A549 (cell line): Measurements from ENCODE around the gene IZUMO4. TPM values are rescaled to one million over a fixed set of nuclear protein-coding genes. Genes with fewer than 3 reads are reported as not detected.

Source experiments
- ATAC-seq, 2 experiments: fragments of 200-7000 bp in 1 of 2; fragments of >200 bp in 1 of 2; cut with Nextera tagmentation in 1 of 2; cut with Tn5 transposase in 1 of 2; 3 replicates each; pipeline versions ENCODE4 v1.8.0 to v1.9.1; 2018 to 2020; ENCODE audit warnings: mild to moderate bottlenecking in 1 of 2, moderate library complexity in 1 of 2
- CTCF ChIA-PET: fragments of 300-600 bp; sonication (Branson Sonifier 250); formaldehyde crosslinking; extraction: SDS; loops from one replicate; lab custom pipeline; 2021; ENCODE audit warnings: antibody characterized with exemption, inconsistent platforms; lab: Yijun Ruan, JAX
- POLR2A ChIA-PET: fragments of 350-600 bp; formaldehyde crosslinking; extraction: SDS; loops from one replicate; lab custom pipeline; 2021; ENCODE audit warnings: antibody characterized with exemption, inconsistent platforms; lab: Yijun Ruan, JAX
- DNase-seq, 2 experiments: peaks; one replicate each; pipeline versions ENCODE4 v3.0.0 to v3.0.0-alpha.2; 2011 to 2016; ENCODE audit warnings: low read depth in 1 of 2, low spot score in 1 of 2
- FAIRE-seq: peaks from 2 replicates; lab custom pipeline; 2011; peaks lifted over from hg19 to GRCh38; lab: Jason Lieb, UNC
- H3K27ac ChIP-seq, 2 experiments: fragments of >200 bp; sonication (Bioruptor Twin); formaldehyde crosslinking; 3 replicates each; pipeline ENCODE4 v1.5.1; 2016 to 2017
- H3K4me1 ChIP-seq: fragments of >200 bp; sonication (Bioruptor Twin); formaldehyde crosslinking; 3 replicates; pipeline ENCODE4 v1.6.1; 2016
- H3K4me2 ChIP-seq: fragments of >200 bp; sonication (Bioruptor Twin); formaldehyde crosslinking; 3 replicates; pipeline ENCODE4 v1.6.1; 2016
- H3K4me3 ChIP-seq: fragments of >200 bp; sonication (Bioruptor Twin); formaldehyde crosslinking; 3 replicates; pipeline ENCODE4 v1.5.1; 2016
- H3K9me3 ChIP-seq: fragments of >200 bp; sonication (Bioruptor Twin); formaldehyde crosslinking; 3 replicates; pipeline ENCODE4 v1.6.1; 2016
- BHLHE40 ChIP-seq: IDR thresholded peaks from 2 replicates; pipeline ENCODE4 v1.6.1; 2012; ENCODE audit warnings: low read depth, low read length, inconsistent platforms
- CBX2 ChIP-seq: fragments of 200-600 bp; sonication (generic); IDR thresholded peaks from 2 replicates; pipeline ENCODE4 v1.6.1; 2016; ENCODE audit warnings: low read depth, mild to moderate bottlenecking, borderline replicate concordance
- CEBPB ChIP-seq, 2 experiments: fragments of >200 bp in 1 of 2; sonication (Bioruptor Twin) in 1 of 2; formaldehyde crosslinking in 1 of 2; IDR thresholded peaks; 2 replicates each; pipeline ENCODE4 v1.6.1; 2012 to 2016
- CHD2 ChIP-seq: fragments of 150-350 bp; IDR thresholded peaks from 2 replicates; pipeline ENCODE4 v1.6.1; 2014; ENCODE audit warnings: low read length; ENCODE audit not compliant: partially characterized antibody
- CHD4 ChIP-seq: fragments of 200-600 bp; sonication (generic); IDR thresholded peaks from 2 replicates; pipeline ENCODE4 v1.6.1; 2016; ENCODE audit warnings: antibody characterized with exemption, mild to moderate bottlenecking, borderline replicate concordance
- ELK1 ChIP-seq: fragments of 150-350 bp; IDR thresholded peaks from 2 replicates; pipeline ENCODE4 v1.6.1; 2014; ENCODE audit warnings: low read depth, mild to moderate bottlenecking, low read length
- EP300 ChIP-seq, 2 experiments: fragments of >200 bp; sonication (Bioruptor Twin); formaldehyde crosslinking; IDR thresholded peaks; 2 replicates in 1 of 2; 3 replicates in 1 of 2; pipeline ENCODE4 v1.6.1; 2016 to 2017
- ESRRA ChIP-seq: fragments of 150-350 bp; IDR thresholded peaks from 2 replicates; pipeline ENCODE4 v1.6.1; 2014; ENCODE audit warnings: mild to moderate bottlenecking, low read length, borderline replicate concordance
- FOXS1 ChIP-seq: fragments of 250-450 bp; sonication (Bioruptor Pico); IDR thresholded peaks from 2 replicates; pipeline ENCODE4 v1.5.0; 2020; ENCODE audit warnings: mild to moderate bottlenecking, moderate library complexity
- HDAC2 ChIP-seq: fragments of 200-600 bp; sonication (generic); IDR thresholded peaks from 2 replicates; pipeline ENCODE4 v1.6.1; 2016
- HES2 ChIP-seq: fragments of >200 bp; sonication (Bioruptor Twin); formaldehyde crosslinking; IDR thresholded peaks from 2 replicates; pipeline ENCODE4 v1.6.1; 2016
- HEYL ChIP-seq: fragments of 250-450 bp; sonication (Bioruptor Pico); IDR thresholded peaks from 2 replicates; pipeline ENCODE4 v1.8.0; 2021; ENCODE audit warnings: mild to moderate bottlenecking, moderate library complexity
- HMGXB4 ChIP-seq: fragments of 250-450 bp; sonication (Bioruptor Pico); IDR thresholded peaks from 2 replicates; pipeline ENCODE4 v1.5.0; 2021; ENCODE audit warnings: mild to moderate bottlenecking, moderate library complexity, borderline replicate concordance
- HOXA7 ChIP-seq: fragments of 250-450 bp; sonication (Bioruptor Pico); IDR thresholded peaks from 2 replicates; pipeline ENCODE4 v1.5.0; 2020; ENCODE audit warnings: mild to moderate bottlenecking, moderate library complexity
- JUNB ChIP-seq: fragments of >200 bp; sonication (Bioruptor Twin); formaldehyde crosslinking; IDR thresholded peaks from 2 replicates; pipeline ENCODE4 v1.6.1; 2016
- KDM5A ChIP-seq: fragments of 200-600 bp; sonication (generic); IDR thresholded peaks from 2 replicates; pipeline ENCODE4 v1.6.1; 2016; ENCODE audit warnings: antibody characterized with exemption, mild to moderate bottlenecking
- NFE2L2 ChIP-seq: fragments of 150-350 bp; conservative IDR thresholded peaks from 2 replicates; pipeline ENCODE4 v1.6.1; 2014; ENCODE audit warnings: low read length
- POLR2A ChIP-seq: IDR thresholded peaks from 2 replicates; pipeline ENCODE4 v1.6.1; 2012; ENCODE audit warnings: mild to moderate bottlenecking, low read length
- POLR2AphosphoS2 ChIP-seq: conservative IDR thresholded peaks from 2 replicates; pipeline ENCODE4 v1.6.1; 2012; ENCODE audit warnings: low read length, improper control_type of control experiment, inconsistent platforms
- RAD21 ChIP-seq, 2 experiments: fragments of >200 bp in 1 of 2; sonication (Bioruptor Twin) in 1 of 2; formaldehyde crosslinking in 1 of 2; IDR thresholded peaks in 1 of 2; conservative IDR thresholded peaks in 1 of 2; 2 replicates in 1 of 2; 3 replicates in 1 of 2; pipeline ENCODE4 v1.6.1; 2012 to 2018; ENCODE audit warnings: inconsistent platforms in 1 of 2
- RNF2 ChIP-seq: fragments of 200-600 bp; sonication (generic); IDR thresholded peaks from 2 replicates; pipeline ENCODE4 v1.6.1; 2016; ENCODE audit warnings: low read depth, mild to moderate bottlenecking, antibody characterized with exemption, moderate library complexity, borderline replicate concordance
- SMC3 ChIP-seq: fragments of >200 bp; sonication (Bioruptor Twin); formaldehyde crosslinking; IDR thresholded peaks from 3 replicates; pipeline ENCODE4 v1.6.1; 2018; ENCODE audit warnings: inconsistent platforms
- TP53 ChIP-seq: fragments of 250-450 bp; sonication (Bioruptor Pico); IDR thresholded peaks from 2 replicates; pipeline ENCODE4 v1.5.0; 2021; ENCODE audit warnings: mild to moderate bottlenecking, moderate library complexity
- ZC3H11A ChIP-seq: fragments of 450-650 bp; IDR thresholded peaks from 2 replicates; pipeline ENCODE4 v1.6.1; 2014; ENCODE audit warnings: antibody characterized with exemption, mild to moderate bottlenecking
- ZNF302 ChIP-seq: fragments of 250-450 bp; sonication (Bioruptor Pico); IDR thresholded peaks from 2 replicates; pipeline ENCODE4 v1.9.0; 2021; ENCODE audit warnings: inconsistent platforms, mild to moderate bottlenecking, moderate library complexity
- WGBS: methylation state at CpG from one replicate; pipeline ENCODE4 v1.1.6; 2017; ENCODE audit errors: missing lambda C conversion rate; 5-methylcytosine and 5-hydroxymethylcytosine counted together
- polyA plus RNA-seq, 4 experiments: library from polyadenylated mRNA; depleted of rRNA in 3 of 4; stranded (reverse); fragments of >200 nt; fragmentation: RNase III in 1 of 4; extraction: RNeasy Plus Mini Kit Qiagen cat#74134 plus additional on column Dnase treatment in 1 of 4; gene quantifications; 2 replicates in 3 of 4; 3 replicates in 1 of 4; pipeline ENCODE4 v1.2.3, GENCODE V29; 2011 to 2017

IZUMO4 gene
- polyA plus RNA-seq, 2 of the 4 experiments (the other 2 are of a cell fraction), result 0.36 to 1.0 TPM

- Histone ChIP-seq H3K9me3 (no peaks in the 10 kb centered on the region), H3K4me2 (no peak overlapping the region), H3K4me3 (no peak overlapping the region), H3K4me1 (no peaks in the 10 kb centered on the region), H3K27ac (no peak overlapping the region)
- FAIRE-seq, result no peak
- no peak for TF ChIP-seq JUNB
- no peak for TF ChIP-seq ELK1
- TF ChIP-seq RNF2, result no peak
- no peak for TF ChIP-seq CHD2
- no peak for TF ChIP-seq CEBPB (IDR thresholded peaks at IDR 0.05)
- TF ChIP-seq ZC3H11A, result no peak
- TF ChIP-seq HEYL, result no peak
- no peak for ATAC-seq
- CTCF ChIA-PET, result interaction anchor here (1.2 kb wide), 1 partner anchor 18 kb away, joined by 4 read pairs; no protein-coding TSS in a partner anchor
- DNase-seq, result no peak
- 93% methylated on average over 8 of the region's 25 CpGs for WGBS
- POLR2A ChIA-PET, result no interaction called here
These were observed 18.6 kb downstream of the IZUMO4 start for GRCh38 chr19:2115324-2115723.

- ChIA-PET POLR2A (no interaction called here), CTCF (interaction anchor here (1.2 kb wide), 1 partner anchor 19 kb away, joined by 4 read pairs; no protein-coding TSS in a partner anchor)
- no peak overlapping the region for H3K4me2 ChIP-seq
- H3K4me1 ChIP-seq, result no peaks in the 10 kb centered on the region
- no peak for DNase-seq
- no peaks in the 10 kb centered on the region for H3K9me3 ChIP-seq
- no peak for ATAC-seq
- FAIRE-seq, result no peak
- TF ChIP-seq SMC3 (no peak), JUNB (no peak), BHLHE40 (no peak), ZNF302 (CRISPR knock-in tag) (no peak), RAD21 (conservative IDR thresholded peaks at IDR 0.05 in 1 of 2, IDR thresholded peaks at IDR 0.05 in 1 of 2) (no peak)
- no peak overlapping the region for H3K27ac ChIP-seq
- H3K4me3 ChIP-seq, result no peak overlapping the region
- WGBS, result 88% methylated on average over 17 of the region's 24 CpGs
These were observed 19.3 kb downstream of the IZUMO4 start for GRCh38 chr19:2115911-2116426.

- no peak for DNase-seq
- H3K4me3 ChIP-seq, result no peak overlapping the region
- ATAC-seq, result no peak
- TF ChIP-seq CHD4, result no peak
- no peak for TF ChIP-seq POLR2AphosphoS2
- TF ChIP-seq KDM5A, result no peak
- no peak for TF ChIP-seq EP300 (IDR thresholded peaks at IDR 0.05)
- ChIA-PET CTCF (interaction anchor here (1.2 kb wide), 1 partner anchor 19 kb away, joined by 4 read pairs; no protein-coding TSS in a partner anchor), POLR2A (no interaction called here)
- no peaks in the 10 kb centered on the region for H3K9me3 ChIP-seq
- H3K4me2 ChIP-seq, result no peak overlapping the region
- WGBS, result 94% methylated on average over 10 of the region's 25 CpGs
- H3K4me1 ChIP-seq, result no peaks in the 10 kb centered on the region
- no peak overlapping the region for H3K27ac ChIP-seq
- no peak for FAIRE-seq
These were observed 19.8 kb downstream of the IZUMO4 start for GRCh38 chr19:2116507-2116906.

- ATAC-seq, result no peak
- H3K4me2 ChIP-seq, result no peak overlapping the region
- POLR2A ChIA-PET, result no interaction called here
- H3K4me1 ChIP-seq, result no peaks in the 10 kb centered on the region
- no peak overlapping the region for H3K27ac ChIP-seq
- no peak for FAIRE-seq
- 95% methylated on average over 13 of the region's 27 CpGs for WGBS
- CTCF ChIA-PET, result no interaction called here
- H3K9me3 ChIP-seq, result no peaks in the 10 kb centered on the region
- DNase-seq, result no peak
- no peak overlapping the region for H3K4me3 ChIP-seq
- TF ChIP-seq CEBPB (IDR thresholded peaks at IDR 0.05) (no peak), POLR2AphosphoS2 (no peak), HEYL (no peak), ZC3H11A (no peak), POLR2A (no peak), CBX2 (no peak), NFE2L2 (no peak), ESRRA (no peak), HDAC2 (no peak), HMGXB4 (no peak), TP53 (CRISPR knock-in tag) (no peak), HOXA7 (CRISPR knock-in tag) (no peak), CHD4 (no peak), HES2 (no peak), FOXS1 (no peak), ELK1 (no peak)
These were observed 20.7 kb downstream of the IZUMO4 start for GRCh38 chr19:2117215-2117960.
